Caco-2 (cell line): ENCODE results near the gene DRC7. TPM values are rescaled to one million over a fixed set of nuclear protein-coding genes. Genes with fewer than 3 reads are reported as not detected.

Experiments used
- BruUV-seq: library from RNA; stranded (reverse); fragments of 400-500 nt; replicated peaks from 2 replicates; lab custom pipeline; 2021; lab: Mats Ljungman, UMichigan
- CTCF ChIA-PET: fragments of 300-600 bp; sonication (Branson Sonifier 250); formaldehyde crosslinking; loops from one replicate; lab custom pipeline; 2022; ENCODE audit warnings: antibody characterized with exemption; lab: Charles Lee
- POLR2A ChIA-PET: fragments of 300-600 bp; sonication (Branson Sonifier 250); formaldehyde crosslinking; loops from one replicate; lab custom pipeline; 2022; ENCODE audit warnings: antibody characterized with exemption; lab: Charles Lee
- DNase-seq, 2 experiments: peaks; one replicate each; pipeline versions ENCODE4 v3.0.0 to v3.0.0-alpha.2; 2020 to 2022
- H3K27me3 ChIP-seq: replicated peaks from 2 replicates; pipeline ENCODE4 v1.6.0; 2011; ENCODE audit warnings: low read length; ENCODE audit not compliant: control insufficient read depth, insufficient read depth
- H3K36me3 ChIP-seq: 2 replicates; pipeline ENCODE4 v1.5.1; 2011; ENCODE audit warnings: low read length; ENCODE audit not compliant: control insufficient read depth, insufficient read depth
- H3K4me1 ChIP-seq: fragments of 250-450 bp; sonication (Bioruptor Pico); 2 replicates; pipeline ENCODE4 v1.5.1; 2020; ENCODE audit warnings: mild to moderate bottlenecking
- H3K4me3 ChIP-seq: 2 replicates; pipeline ENCODE4 v1.5.1; 2011; ENCODE audit warnings: low read depth, mild to moderate bottlenecking, control low read depth, low read length
- H3K9me3 ChIP-seq: fragments of 250-450 bp; sonication (Bioruptor Pico); 2 replicates; pipeline ENCODE4 v1.5.1; 2020; ENCODE audit warnings: mild to moderate bottlenecking, moderate library complexity
- H3K27ac Mint-ChIP-seq: one replicate; pipeline ENCODE4 v1.8.0; 2022; ENCODE audit warnings: mixed read lengths; ENCODE audit not compliant: unreplicated experiment
- H3K27me3 Mint-ChIP-seq: one replicate; pipeline ENCODE4 v1.8.0; 2022; ENCODE audit warnings: mixed read lengths; ENCODE audit not compliant: insufficient read depth, unreplicated experiment
- H3K36me3 Mint-ChIP-seq: one replicate; pipeline ENCODE4 v1.8.0; 2022; ENCODE audit warnings: mild to moderate bottlenecking, mixed read lengths; ENCODE audit not compliant: insufficient read depth, unreplicated experiment
- H3K4me1 Mint-ChIP-seq: one replicate; pipeline ENCODE4 v1.8.0; 2022; ENCODE audit warnings: low read depth, mixed read lengths; ENCODE audit not compliant: unreplicated experiment
- H3K4me3 Mint-ChIP-seq: one replicate; pipeline ENCODE4 v1.8.0; 2022; ENCODE audit warnings: mild to moderate bottlenecking, moderate library complexity, mixed read lengths; ENCODE audit not compliant: unreplicated experiment
- H3K9me3 Mint-ChIP-seq: one replicate; pipeline ENCODE4 v1.8.0; 2022; ENCODE audit warnings: mixed read lengths; ENCODE audit not compliant: unreplicated experiment
- intact Hi-C: fragments of 100-400 bp; cut with micrococcal nuclease; formaldehyde crosslinking; loops from one replicate; pipeline ENCODE4 v1.10.0; 2022; ENCODE audit not compliant: unreplicated experiment
- total RNA-seq: library from RNA; stranded (reverse); gene quantifications from 2 replicates; pipeline ENCODE4 v1.2.3, GENCODE V29; 2022
- TF ChIP-seq, protein P1 (sequence below), 2 experiments: fragments of 200-600 bp in 1 of 2; IDR thresholded peaks; 1 replicate in 1 of 2; 2 replicates in 1 of 2; pipeline versions ENCODE4 v1.5.1 to v1.8.0; 2011 to 2022; ENCODE audit warnings: antibody characterized with exemption in 1 of 2, control low read depth in 1 of 2, inconsistent platforms in 1 of 2, low read depth in 1 of 2, low read length in 1 of 2, mild to moderate bottlenecking in 1 of 2, moderate library complexity in 1 of 2; ENCODE audit not compliant: insufficient read depth in 1 of 2, severe bottlenecking in 1 of 2, unreplicated experiment in 1 of 2

DRC7 gene
- total RNA-seq, 1 experiment from 2014 or later = 1.1 TPM

DNA sequence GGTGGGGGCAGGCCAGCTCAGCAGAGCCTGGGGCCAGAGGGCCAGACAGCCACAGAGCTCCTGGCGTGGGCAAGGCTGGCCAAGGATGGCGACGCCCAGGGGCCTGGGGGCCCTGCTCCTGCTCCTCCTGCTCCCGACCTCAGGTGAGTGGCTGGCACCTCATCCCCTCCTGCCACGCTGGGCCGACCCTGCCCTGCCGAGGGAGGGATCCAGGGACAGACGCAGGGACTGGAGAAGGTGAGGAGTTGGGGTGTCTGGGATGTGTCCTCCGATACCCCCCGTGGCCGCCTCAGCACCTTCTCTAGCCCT lies 26.4 kb upstream of the DRC7 start, which contains the start of gene ADGRG3:
TSS of gene ADGRG3 (plus strand) at position 44 of the 309 bp plus-strand sequence. CDS start at position 86, 42 bp downstream.
- ChIA-PET CTCF (interaction anchor here (1.0 kb wide), 1 partner anchor 64 kb away, joined by 4 read pairs; no protein-coding TSS in a partner anchor), POLR2A (no interaction called here)
- no TSS peak for BruUV-seq
- H3K36me3 ChIP-seq = peaks cover 4% of the 10 kb centered on the region; the same call in 1 of the 2 replicates
- Mint-ChIP-seq H3K36me3 (peaks cover 10% of the 10 kb centered on the region), H3K27me3 (no peaks in the 10 kb centered on the region), H3K27ac (no peak within 1 kb of the TSS), H3K4me1 (no peaks in the 10 kb centered on the region), H3K4me3 (no peak within 1 kb of the TSS), H3K9me3 (no peaks in the 10 kb centered on the region)
- H3K4me3 ChIP-seq = no peak within 1 kb of the TSS
- intact Hi-C loops = loop anchor here (5.0 kb wide), 2 partner anchors 34 to 69 kb away; partner anchors contain the start of gene KATNB1
- H3K9me3 ChIP-seq = no peaks in the 10 kb centered on the region
- TF ChIP-seq, protein P1, sequence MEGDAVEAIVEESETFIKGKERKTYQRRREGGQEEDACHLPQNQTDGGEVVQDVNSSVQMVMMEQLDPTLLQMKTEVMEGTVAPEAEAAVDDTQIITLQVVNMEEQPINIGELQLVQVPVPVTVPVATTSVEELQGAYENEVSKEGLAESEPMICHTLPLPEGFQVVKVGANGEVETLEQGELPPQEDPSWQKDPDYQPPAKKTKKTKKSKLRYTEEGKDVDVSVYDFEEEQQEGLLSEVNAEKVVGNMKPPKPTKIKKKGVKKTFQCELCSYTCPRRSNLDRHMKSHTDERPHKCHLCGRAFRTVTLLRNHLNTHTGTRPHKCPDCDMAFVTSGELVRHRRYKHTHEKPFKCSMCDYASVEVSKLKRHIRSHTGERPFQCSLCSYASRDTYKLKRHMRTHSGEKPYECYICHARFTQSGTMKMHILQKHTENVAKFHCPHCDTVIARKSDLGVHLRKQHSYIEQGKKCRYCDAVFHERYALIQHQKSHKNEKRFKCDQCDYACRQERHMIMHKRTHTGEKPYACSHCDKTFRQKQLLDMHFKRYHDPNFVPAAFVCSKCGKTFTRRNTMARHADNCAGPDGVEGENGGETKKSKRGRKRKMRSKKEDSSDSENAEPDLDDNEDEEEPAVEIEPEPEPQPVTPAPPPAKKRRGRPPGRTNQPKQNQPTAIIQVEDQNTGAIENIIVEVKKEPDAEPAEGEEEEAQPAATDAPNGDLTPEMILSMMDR (IDR thresholded peaks at IDR 0.05; ENCODE audit: insufficient read depth in 1 of 2, low read depth in 1 of 2, low read length in 1 of 2, severe bottlenecking in 1 of 2, unreplicated experiment in 1 of 2) = no peak
- H3K4me1 ChIP-seq = peaks cover 16% of the 10 kb centered on the region
- DNase-seq = no peak
- H3K27me3 ChIP-seq = no peaks in the 10 kb centered on the region

DNA sequence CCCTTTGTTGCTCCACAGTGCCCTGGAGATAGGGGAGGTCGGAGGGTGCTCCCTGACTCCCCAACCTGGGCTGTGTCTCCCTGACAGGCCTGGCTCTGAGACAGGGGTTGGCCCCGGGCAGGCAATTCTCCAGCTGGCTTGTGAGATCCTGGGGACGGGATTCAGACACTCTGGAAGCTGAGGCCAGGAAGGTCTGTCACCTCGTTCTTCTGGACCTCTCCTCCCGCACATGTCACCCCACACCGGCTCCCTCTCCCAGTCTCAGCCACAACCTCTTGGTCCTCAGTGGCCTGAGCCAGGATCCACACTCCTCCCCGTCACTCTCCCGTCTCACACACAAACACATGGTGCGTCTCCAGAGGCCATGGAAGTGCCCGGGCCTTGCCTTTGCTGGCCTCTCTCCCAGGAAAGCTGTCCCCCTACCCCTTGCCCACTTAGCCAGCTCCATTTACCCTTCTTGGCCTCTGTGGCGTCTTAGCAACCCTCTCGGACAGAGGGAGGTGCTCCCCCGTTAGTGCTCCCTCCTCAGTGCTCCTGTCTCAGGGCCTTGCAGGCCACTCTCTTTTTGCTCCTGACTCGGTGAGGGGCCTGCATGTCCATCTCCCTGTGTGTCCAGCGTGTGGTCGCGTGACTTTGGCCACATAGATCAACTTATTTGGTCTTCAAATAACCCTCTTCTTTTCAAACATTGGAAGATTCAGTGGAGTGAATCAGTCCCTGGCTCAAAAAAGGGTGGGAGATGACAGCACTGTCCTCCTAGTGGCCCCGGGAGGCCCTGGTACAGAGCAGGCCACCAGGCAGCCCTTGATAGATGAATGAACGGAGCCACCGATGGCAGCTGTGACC lies 25.8 kb upstream of the DRC7 start:
- Histone ChIP-seq H3K27me3 (no peaks in the 10 kb centered on the region), H3K4me3 (no peak overlapping the region), H3K4me1 (peaks cover 16% of the 10 kb centered on the region), H3K9me3 (no peaks in the 10 kb centered on the region), H3K36me3 (0 out of 2 replicates have a peak, but pooled peaks cover 2% of the 10 kb centered on the region)
- no peak overlapping the region for H3K4me3 Mint-ChIP-seq
- POLR2A ChIA-PET = no interaction called here
- DNase-seq = no peak
- BruUV-seq = no TSS peak
- CTCF ChIA-PET = interaction anchor here (1.0 to 1.4 kb wide), 5 partner anchors 32 to 194 kb away, joined by 3 to 7 read pairs (median 4); partner anchors contain the start of gene KATNB1
- H3K4me1 Mint-ChIP-seq = no peaks in the 10 kb centered on the region
- no peak overlapping the region for H3K27ac Mint-ChIP-seq
- no peaks in the 10 kb centered on the region for H3K9me3 Mint-ChIP-seq
- intact Hi-C loops = loop anchor here (1.0 to 5.0 kb wide), 3 partner anchors 33 to 68 kb away; partner anchors contain the start of gene KATNB1
- no peaks in the 10 kb centered on the region for H3K27me3 Mint-ChIP-seq
- TF ChIP-seq, protein P1 (IDR thresholded peaks at IDR 0.05; ENCODE audit: insufficient read depth in 1 of 2, low read depth in 1 of 2, low read length in 1 of 2, severe bottlenecking in 1 of 2, unreplicated experiment in 1 of 2) = no peak
- H3K36me3 Mint-ChIP-seq = peaks cover 10% of the 10 kb centered on the region

DNA sequence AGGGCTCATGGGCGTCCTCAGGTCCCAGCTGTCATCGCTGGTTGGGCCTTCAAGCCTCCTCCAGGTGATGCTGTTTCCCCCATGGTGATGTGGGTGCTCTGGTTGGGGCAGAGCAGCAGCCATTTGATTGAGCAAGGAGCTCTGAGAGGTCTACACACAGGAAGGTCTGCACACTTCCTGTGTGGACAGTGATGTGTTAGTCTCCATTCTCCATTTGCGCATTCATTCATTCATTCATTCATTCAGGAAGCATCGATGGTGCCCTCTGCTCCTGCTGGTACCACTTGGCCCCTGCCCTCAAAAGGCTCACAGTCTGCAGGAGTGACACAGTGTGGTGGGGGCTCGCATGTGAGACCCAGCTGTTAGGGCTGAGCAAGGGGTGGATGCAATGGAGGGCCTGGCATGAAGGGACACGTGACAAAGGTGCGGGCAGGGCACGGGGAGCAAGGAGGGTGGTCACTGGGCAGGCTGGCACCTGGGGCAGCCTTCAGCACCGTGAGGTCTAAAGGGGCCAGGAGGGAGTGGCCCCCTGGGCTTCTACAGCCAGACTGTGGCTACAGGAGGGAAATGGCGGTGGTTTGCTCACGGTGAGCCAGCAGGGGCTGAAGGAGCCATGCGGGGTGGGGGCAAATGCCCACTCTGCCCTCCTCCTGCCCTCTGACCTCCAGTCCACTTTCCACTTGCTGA lies 25.0 kb upstream of the DRC7 start:
- Histone ChIP-seq H3K9me3 (no peaks in the 10 kb centered on the region), H3K27me3 (no peaks in the 10 kb centered on the region), H3K4me3 (no peak overlapping the region), H3K4me1 (peaks cover 16% of the 10 kb centered on the region), H3K36me3 (no peaks in the 10 kb centered on the region)
- no peaks in the 10 kb centered on the region for H3K9me3 Mint-ChIP-seq
- H3K4me1 Mint-ChIP-seq = no peaks in the 10 kb centered on the region
- CTCF ChIA-PET = interaction anchor here (0.6 to 1.4 kb wide), 5 partner anchors 31 to 238 kb away, joined by 3 to 7 read pairs (median 4); partner anchors contain the start of gene KATNB1
- intact Hi-C loops = loop anchor here (1.0 to 5.0 kb wide), 3 partner anchors 33 to 68 kb away; partner anchors contain the start of gene KATNB1
- BruUV-seq = no TSS peak
- peaks cover 4% of the 10 kb centered on the region for H3K36me3 Mint-ChIP-seq
- H3K27me3 Mint-ChIP-seq = no peaks in the 10 kb centered on the region
- TF ChIP-seq, protein P1 (IDR thresholded peaks at IDR 0.05; ENCODE audit: insufficient read depth in 1 of 2, low read depth in 1 of 2, low read length in 1 of 2, severe bottlenecking in 1 of 2, unreplicated experiment in 1 of 2) = peak in 1 of 2 experiments; percentile 34
- POLR2A ChIA-PET = no interaction called here
- DNase-seq = no peak
- no peak overlapping the region for H3K27ac Mint-ChIP-seq
- no peak overlapping the region for H3K4me3 Mint-ChIP-seq
